Activated CD4-positive, alpha-beta memory T cell treated with anti-CD3 and anti-CD28 coated beads for 36 hours (primary cell): ENCODE measurements around the gene ARHGAP9. TPM values are rescaled to one million over a fixed set of nuclear protein-coding genes. Genes with fewer than 3 reads are reported as not detected.

Source experiments
- CTCF ChIA-PET: fragments of 350-600 bp; sonication (Branson Sonifier 250); formaldehyde crosslinking; loops from one replicate; lab custom pipeline; 2021; ENCODE audit warnings: antibody characterized with exemption, inconsistent platforms; lab: Charles Lee
- POLR2A ChIA-PET: fragments of 350-600 bp; sonication (Branson Sonifier 250); formaldehyde crosslinking; loops from one replicate; lab custom pipeline; 2021; ENCODE audit warnings: antibody characterized with exemption; lab: Charles Lee
- DNase-seq: peaks from one replicate; pipeline ENCODE4 v3.0.0-alpha.2; 2020
- H3K27ac Mint-ChIP-seq: one replicate; pipeline ENCODE4 v1.8.0; 2021; ENCODE audit warnings: mixed read lengths
- H3K27me3 Mint-ChIP-seq: one replicate; pipeline ENCODE4 v1.8.0; 2021; ENCODE audit warnings: mixed read lengths
- H3K36me3 Mint-ChIP-seq: one replicate; pipeline ENCODE4 v1.8.0; 2021; ENCODE audit warnings: mixed read lengths
- H3K4me1 Mint-ChIP-seq: one replicate; pipeline ENCODE4 v1.8.0; 2021; ENCODE audit warnings: low read depth, mixed read lengths
- H3K4me3 Mint-ChIP-seq: one replicate; pipeline ENCODE4 v1.8.0; 2021; ENCODE audit warnings: mild to moderate bottlenecking, mixed read lengths
- H3K9me3 Mint-ChIP-seq: one replicate; pipeline ENCODE4 v1.8.0; 2021; ENCODE audit warnings: mixed read lengths
- intact Hi-C: fragments of 100-400 bp; cut with micrococcal nuclease; formaldehyde crosslinking; loops from one replicate; pipeline ENCODE4 v1.15.1; 2023
- total RNA-seq, 2 experiments: library from RNA; stranded (reverse); gene quantifications; one replicate each; pipeline ENCODE4 v1.2.3, GENCODE V29; 2021

The ARHGAP9 gene
- total RNA-seq, 2 experiments from 2014 or later: 78.9 to 88.4 TPM

GRCh38 chr12:57461917-57462250 is 17.8 kb downstream of the ARHGAP9 start:
- intact Hi-C loops: loop anchor here (1.0 kb wide), 2 partner anchors 14 to 182 kb away; no protein-coding TSS in a partner anchor
- peaks cover 4% of the 10 kb centered on the region for H3K27me3 Mint-ChIP-seq
- no peak overlapping the region for H3K27ac Mint-ChIP-seq
- H3K4me3 Mint-ChIP-seq: peak overlapping the region; percentile 80
- H3K36me3 Mint-ChIP-seq: peaks cover 1% of the 10 kb centered on the region
- CTCF ChIA-PET: interaction anchor here (0.6 to 6.5 kb wide), 17 partner anchors 8 to 232 kb away, joined by 3 to 47 read pairs (median 5); partner anchors contain the start of genes ARHGAP9, INHBE and SHMT2
- H3K4me1 Mint-ChIP-seq: peaks cover 44% of the 10 kb centered on the region
- H3K9me3 Mint-ChIP-seq: no peaks in the 10 kb centered on the region
- POLR2A ChIA-PET: interaction anchor here (0.7 to 1.4 kb wide), 2 partner anchors 10 to 15 kb away, joined by 3 read pairs; no protein-coding TSS in a partner anchor
- DNase-seq: peak; percentile 21

- H3K4me1 Mint-ChIP-seq: peaks cover 44% of the 10 kb centered on the region
- H3K4me3 Mint-ChIP-seq: peak overlapping the region; percentile 80
- CTCF ChIA-PET: interaction anchor here (1.0 to 6.5 kb wide), 11 partner anchors 8 to 232 kb away, joined by 3 to 47 read pairs (median 7); partner anchors contain the start of genes INHBE and SHMT2
- H3K9me3 Mint-ChIP-seq: no peaks in the 10 kb centered on the region
- no peaks in the 10 kb centered on the region for H3K36me3 Mint-ChIP-seq
- H3K27ac Mint-ChIP-seq: no peak overlapping the region
- DNase-seq: peak; percentile 47
- peaks cover 4% of the 10 kb centered on the region for H3K27me3 Mint-ChIP-seq
- POLR2A ChIA-PET: interaction anchor here (0.6 to 1.4 kb wide), 3 partner anchors 11 to 323 kb away, joined by 3 read pairs; no protein-coding TSS in a partner anchor
- intact Hi-C loops: no loop called here
Observed at GRCh38 chr12:57461276-57461916, 18.3 kb downstream of the ARHGAP9 start.

GRCh38 chr12:57460841-57461275 is 18.8 kb downstream of the ARHGAP9 start:
- Mint-ChIP-seq H3K4me3 (peak overlapping the region; percentile 80), H3K27ac (no peak overlapping the region), H3K27me3 (peaks cover 5% of the 10 kb centered on the region), H3K9me3 (no peaks in the 10 kb centered on the region), H3K4me1 (peaks cover 48% of the 10 kb centered on the region), H3K36me3 (no peaks in the 10 kb centered on the region)
- POLR2A ChIA-PET: interaction anchor here (0.6 to 2.4 kb wide), 2 partner anchors 16 to 324 kb away, joined by 3 to 10 read pairs; no protein-coding TSS in a partner anchor
- CTCF ChIA-PET: interaction anchor here (0.6 to 6.5 kb wide), 8 partner anchors 7 to 154 kb away, joined by 3 to 47 read pairs (median 6); partner anchors contain the start of gene INHBE
- no peak for DNase-seq
- intact Hi-C loops: no loop called here

- peak; percentile 34 for DNase-seq
- Mint-ChIP-seq H3K36me3 (no peaks in the 10 kb centered on the region), H3K4me3 (peak overlapping the region; percentile 60), H3K27ac (no peak overlapping the region), H3K27me3 (peaks cover 5% of the 10 kb centered on the region), H3K9me3 (no peaks in the 10 kb centered on the region), H3K4me1 (peaks cover 51% of the 10 kb centered on the region)
- ChIA-PET POLR2A (interaction anchor here (2.4 kb wide), 1 partner anchor 17 kb away, joined by 10 read pairs; no protein-coding TSS in a partner anchor), CTCF (interaction anchor here (0.6 to 6.5 kb wide), 8 partner anchors 7 to 153 kb away, joined by 3 to 47 read pairs (median 6); partner anchors contain the start of genes INHBC and INHBE)
- intact Hi-C loops: no loop called here
Observed at GRCh38 chr12:57460468-57460784, 19.2 kb downstream of the ARHGAP9 start.

GRCh38 chr12:57459750-57460467 is 19.8 kb downstream of the ARHGAP9 start, which contains the start of gene GLI1:
TSS of gene GLI1 (plus strand) at chr12:57459785. CDS start at chr12:57463692, 3,907 bp downstream.
- Mint-ChIP-seq H3K4me3 (peak within 1 kb of the TSS; percentile 89), H3K4me1 (peaks cover 51% of the 10 kb centered on the region), H3K27me3 (peaks cover 5% of the 10 kb centered on the region), H3K36me3 (no peaks in the 10 kb centered on the region), H3K27ac (peak within 1 kb of the TSS; percentile 92), H3K9me3 (no peaks in the 10 kb centered on the region)
- intact Hi-C loops: loop anchor here (1.0 to 5.0 kb wide), 3 partner anchors 60 to 247 kb away; partner anchors contain the start of gene DDIT3
- POLR2A ChIA-PET: interaction anchor here (0.5 to 2.4 kb wide), 3 partner anchors 17 to 208 kb away, joined by 3 to 10 read pairs (median 3); no protein-coding TSS in a partner anchor
- CTCF ChIA-PET: interaction anchor here (0.6 to 2.7 kb wide), 38 partner anchors 9 to 282 kb away, joined by 3 to 31 read pairs (median 6); partner anchors contain the start of genes ARHGAP9, B4GALNT1, DCTN2 and INHBC
- no peak for DNase-seq

- Mint-ChIP-seq H3K36me3 (no peaks in the 10 kb centered on the region), H3K9me3 (no peaks in the 10 kb centered on the region), H3K4me3 (peak overlapping the region; percentile 89), H3K27ac (peak overlapping the region; percentile 92), H3K27me3 (peaks cover 5% of the 10 kb centered on the region), H3K4me1 (peaks cover 47% of the 10 kb centered on the region)
- ChIA-PET POLR2A (interaction anchor here (0.5 to 2.4 kb wide), 4 partner anchors 18 to 207 kb away, joined by 3 to 10 read pairs (median 3); no protein-coding TSS in a partner anchor), CTCF (interaction anchor here (0.6 to 2.4 kb wide), 61 partner anchors 9 to 429 kb away, joined by 3 to 31 read pairs (median 4); partner anchors contain the start of genes ARHGAP9, B4GALNT1, DCTN2 and INHBC)
- intact Hi-C loops: loop anchor here (1.0 to 5.0 kb wide), 3 partner anchors 61 to 246 kb away; partner anchors contain the start of gene DDIT3
- DNase-seq: peak; percentile 96
Observed at GRCh38 chr12:57459055-57459749, 20.5 kb downstream of the ARHGAP9 start.

GRCh38 chr12:57458665-57459054 is 21.0 kb downstream of the ARHGAP9 start:
- CTCF ChIA-PET: interaction anchor here (0.6 to 2.4 kb wide), 61 partner anchors 8 to 428 kb away, joined by 3 to 31 read pairs (median 4); partner anchors contain the start of genes ARHGAP9, B4GALNT1, DCTN2 and INHBC
- intact Hi-C loops: loop anchor here (1.0 to 5.0 kb wide), 3 partner anchors 62 to 245 kb away; partner anchors contain the start of gene DDIT3
- Mint-ChIP-seq H3K4me1 (peaks cover 41% of the 10 kb centered on the region), H3K36me3 (no peaks in the 10 kb centered on the region), H3K27me3 (peaks cover 5% of the 10 kb centered on the region), H3K4me3 (peak overlapping the region; percentile 89), H3K9me3 (no peaks in the 10 kb centered on the region), H3K27ac (peak overlapping the region; percentile 92)
- no peak for DNase-seq
- POLR2A ChIA-PET: interaction anchor here (0.8 to 2.4 kb wide), 3 partner anchors 19 to 206 kb away, joined by 3 to 10 read pairs (median 3); no protein-coding TSS in a partner anchor

- ChIA-PET CTCF (interaction anchor here (0.7 to 6.4 kb wide), 12 partner anchors 11 to 346 kb away, joined by 3 to 158 read pairs (median 6); partner anchors contain the start of genes INHBC and STAT6), POLR2A (no interaction called here)
- peaks cover 32% of the 10 kb centered on the region for H3K4me1 Mint-ChIP-seq
- no peak for DNase-seq
- no peak overlapping the region for H3K27ac Mint-ChIP-seq
- no peak overlapping the region for H3K4me3 Mint-ChIP-seq
- intact Hi-C loops: loop anchor here (5.0 kb wide), 1 partner anchor 165 kb away; no protein-coding TSS in a partner anchor
- no peaks in the 10 kb centered on the region for H3K9me3 Mint-ChIP-seq
- peaks cover 5% of the 10 kb centered on the region for H3K27me3 Mint-ChIP-seq
- no peaks in the 10 kb centered on the region for H3K36me3 Mint-ChIP-seq
Observed at GRCh38 chr12:57456737-57457490, 22.8 kb downstream of the ARHGAP9 start.

GRCh38 chr12:57456145-57456700 is 23.4 kb downstream of the ARHGAP9 start:
- intact Hi-C loops: loop anchor here (5.0 kb wide), 1 partner anchor 166 kb away; no protein-coding TSS in a partner anchor
- Mint-ChIP-seq H3K27ac (peak overlapping the region; percentile 16), H3K9me3 (no peaks in the 10 kb centered on the region), H3K4me1 (peaks cover 28% of the 10 kb centered on the region), H3K36me3 (no peaks in the 10 kb centered on the region), H3K27me3 (peaks cover 5% of the 10 kb centered on the region), H3K4me3 (peak overlapping the region; percentile 72)
- ChIA-PET POLR2A (interaction anchor here (0.6 kb wide), 1 partner anchor 31 kb away, joined by 3 read pairs; no protein-coding TSS in a partner anchor), CTCF (interaction anchor here (0.6 to 6.4 kb wide), 35 partner anchors 8 to 344 kb away, joined by 3 to 158 read pairs (median 4); partner anchors contain the start of gene INHBC)
- peak; percentile 66 for DNase-seq
